GM19023 (cell line): ENCODE data around the gene APOLD1.
"Not testable (repeated sequence)": the region's sequence is repeated elsewhere in the genome, so short reads cannot be mapped to it uniquely, and the experiment has no call there.

Experiments
- ATAC-seq: cut with Tn5 transposase; IDR thresholded peaks from one replicate; pipeline ENCODE4 v1.9.1; 2021; ENCODE audit warnings: mild to moderate bottlenecking, moderate library complexity; ENCODE audit not compliant: unreplicated experiment

The APOLD1 gene

GRCh38 chr12:12839003-12839395 is 53.5 kb downstream of the APOLD1 start:
- ATAC-seq: no peak

- not testable (repeated sequence) for ATAC-seq
Observed at GRCh38 chr12:12839439-12839838, 54.0 kb downstream of the APOLD1 start.

DNA sequence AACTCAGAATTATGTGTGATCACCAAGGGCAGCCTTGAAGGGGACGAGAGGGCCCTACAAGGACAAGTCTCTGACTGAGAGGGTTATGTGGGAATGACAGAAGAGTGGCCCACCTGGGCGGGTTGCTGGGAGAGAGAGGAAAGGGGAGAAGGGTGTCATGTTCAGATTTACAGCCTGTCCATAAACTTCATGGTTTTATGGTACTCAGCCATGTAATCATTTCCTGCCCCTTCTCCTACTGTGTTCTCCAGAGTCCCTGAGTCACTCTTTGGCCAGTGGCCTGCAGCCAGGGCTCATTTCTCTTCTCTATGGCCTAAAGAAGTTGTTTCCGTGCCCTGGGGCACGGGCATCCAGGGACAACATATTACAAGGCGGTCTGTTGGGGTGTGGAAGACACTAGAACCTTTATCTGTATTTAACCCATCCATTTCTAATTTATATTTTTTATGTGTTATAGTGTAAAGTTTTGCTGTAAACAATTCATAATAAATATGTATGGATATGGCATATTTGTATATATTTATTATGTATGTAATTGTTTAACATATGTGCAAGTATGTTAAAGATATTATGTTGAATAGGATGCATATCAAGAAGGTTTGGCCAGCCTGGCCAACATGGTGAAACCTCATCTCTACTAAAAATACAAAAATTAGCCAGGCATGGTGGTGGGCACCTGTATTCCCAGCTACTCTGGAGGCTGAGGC is 54.6 kb downstream of the APOLD1 start:
- ATAC-seq: no peak

GRCh38 chr12:12840580-12840899 is 55.1 kb downstream of the APOLD1 start:
- ATAC-seq: no peak
